GM19397 (cell line): ENCODE data around the gene NCF1.
"Not testable (repeated sequence)": the region's sequence is repeated elsewhere in the genome, so short reads cannot be mapped to it uniquely, and the experiment has no call there.

Source experiments
- ATAC-seq: cut with Tn5 transposase; IDR thresholded peaks from one replicate; pipeline ENCODE4 v1.9.1; 2021; ENCODE audit warnings: mild to moderate bottlenecking, moderate library complexity; ENCODE audit not compliant: unreplicated experiment

Gene NCF1

GRCh38 chr7:74773760-74774750 is at the start of gene NCF1:
NCF1 (plus strand) TSS chr7:74774011; CDS start chr7:74774032, 21 bp downstream.
- peak; percentile 85 for ATAC-seq

- ATAC-seq = no peak
Observed at GRCh38 chr7:74725840-74726239, 48.0 kb upstream of the NCF1 start.

GRCh38 chr7:74726309-74727101 is 47.3 kb upstream of the NCF1 start:
- no peak for ATAC-seq

- ATAC-seq = not testable (repeated sequence)
Observed at GRCh38 chr7:74728686-74729085, 45.1 kb upstream of the NCF1 start.

- not testable (repeated sequence) for ATAC-seq
Observed at GRCh38 chr7:74730186-74730585, 43.6 kb upstream of the NCF1 start.

GRCh38 chr7:74739974-74740703 is 33.7 kb upstream of the NCF1 start:
- ATAC-seq = not testable (repeated sequence)

GRCh38 chr7:74743936-74744557 is 29.8 kb upstream of the NCF1 start:
- ATAC-seq = not testable (repeated sequence)

- not testable (repeated sequence) for ATAC-seq
Observed at GRCh38 chr7:74753921-74754482, 19.8 kb upstream of the NCF1 start.

GRCh38 chr7:74756673-74757072 is 17.1 kb upstream of the NCF1 start:
- not testable (repeated sequence) for ATAC-seq

GRCh38 chr7:74758268-74758667 is 15.5 kb upstream of the NCF1 start:
- not testable (repeated sequence) for ATAC-seq

GRCh38 chr7:74758982-74759381 is 14.8 kb upstream of the NCF1 start:
- ATAC-seq = not testable (repeated sequence)

GRCh38 chr7:74765205-74765918 is 8.4 kb upstream of the NCF1 start:
- not testable (repeated sequence) for ATAC-seq

- not testable (repeated sequence) for ATAC-seq
Observed at GRCh38 chr7:74766509-74766908, 7.3 kb upstream of the NCF1 start.

- not testable (repeated sequence) for ATAC-seq
Observed at GRCh38 chr7:74766991-74767390, 6.8 kb upstream of the NCF1 start.

GRCh38 chr7:74770062-74770461 is 3.7 kb upstream of the NCF1 start:
- ATAC-seq = not testable (repeated sequence)

- not testable (repeated sequence) for ATAC-seq
Observed at GRCh38 chr7:74772093-74772492, 1.7 kb upstream of the NCF1 start.

GRCh38 chr7:74775111-74775510 is 1.3 kb downstream of the NCF1 start:
- not testable (repeated sequence) for ATAC-seq

- ATAC-seq = not testable (repeated sequence)
Observed at GRCh38 chr7:74779053-74779452, 5.2 kb downstream of the NCF1 start.

- ATAC-seq = not testable (repeated sequence)
Observed at GRCh38 chr7:74781746-74782145, 7.9 kb downstream of the NCF1 start.
